A673 (cell line): ENCODE results near the gene DAD1.

Experiments
- CTCF ChIP-seq: fragments of 300-800, 200-600 bp; sonication (generic); conservative IDR thresholded peaks from 2 replicates; pipeline ENCODE4 v1.5.1; 2017; ENCODE audit warnings: low read depth, mild to moderate bottlenecking, antibody characterized with exemption, low read length, moderate library complexity, mixed read lengths
- EZH2 ChIP-seq: fragments of 200-600 bp; sonication (generic); IDR thresholded peaks from 2 replicates; pipeline ENCODE4 v1.6.1; 2017; ENCODE audit warnings: borderline replicate concordance, low read depth, mild to moderate bottlenecking, mixed read lengths, antibody characterized with exemption, low read length; ENCODE audit not compliant: poor library complexity, severe bottlenecking

- TF ChIP-seq CTCF (no peak), EZH2 (no peak)
These were observed 35.6 kb downstream of the DAD1 start for GRCh38 chr14:22553445-22553844.
